G401 (cell line): ENCODE results near the gene FUT3. TPM values are rescaled to one million over a fixed set of nuclear protein-coding genes. Genes with fewer than 3 reads are reported as not detected.

ENCODE experiments used
- DNase-seq: peaks from one replicate; pipeline ENCODE4 v3.0.0-alpha.2; 2015; ENCODE audit warnings: low spot score
- in situ Hi-C: cut with HindIII; loops from 2 replicates; pipeline ENCODE4 v1.10.0; 2016; ENCODE audit warnings: low sequenced_read_pairs, mixed read lengths
- total RNA-seq: library from RNA; depleted of rRNA; stranded (reverse); fragments of >200 nt; shearing (Covaris generic); gene quantifications from 2 replicates; pipeline ENCODE4 v1.2.3, GENCODE V29; 2014

FUT3 gene
- total RNA-seq, 1 experiment from 2014 or later, result not detected

- in situ Hi-C loops, result no loop called here
- no peak for DNase-seq
These were observed 22.3 kb downstream of the FUT3 start for GRCh38 chr19:5828661-5829566.

- in situ Hi-C loops, result no loop called here
- peak; percentile 33 for DNase-seq
These were observed 23.2 kb downstream of the FUT3 start for GRCh38 chr19:5827891-5828660.

GRCh38 chr19:5827342-5827890, 23.8 kb downstream of the FUT3 start:
- no peak for DNase-seq
- in situ Hi-C loops, result no loop called here

- in situ Hi-C loops, result no loop called here
- DNase-seq, result no peak
These were observed 24.5 kb downstream of the FUT3 start for GRCh38 chr19:5826531-5827341.

GRCh38 chr19:5825178-5825577, 26.1 kb downstream of the FUT3 start:
- no peak for DNase-seq
- in situ Hi-C loops, result no loop called here

GRCh38 chr19:5824751-5825150, 26.5 kb downstream of the FUT3 start:
- no peak for DNase-seq
- in situ Hi-C loops, result no loop called here

GRCh38 chr19:5823579-5824281, 27.5 kb downstream of the FUT3 start:
- DNase-seq, result peak; percentile 12
- in situ Hi-C loops, result no loop called here

- in situ Hi-C loops, result no loop called here
These were observed 28.9 kb downstream of the FUT3 start for GRCh38 chr19:5822181-5822844.

GRCh38 chr19:5821521-5822180, 29.6 kb downstream of the FUT3 start:
- no peak for DNase-seq
- in situ Hi-C loops, result no loop called here

More at GRCh38 chr19:5822181-5822844, 28.9 kb downstream of the FUT3 start:
- no peak for DNase-seq

- in situ Hi-C loops, result no loop called here
These were observed 30.5 kb downstream of the FUT3 start for GRCh38 chr19:5820785-5821184.

GRCh38 chr19:5818594-5818993, 32.7 kb downstream of the FUT3 start:
- in situ Hi-C loops, result no loop called here

More at GRCh38 chr19:5820785-5821184, 30.5 kb downstream of the FUT3 start:
- no peak for DNase-seq

GRCh38 chr19:5817218-5817617, 34.0 kb downstream of the FUT3 start:
- in situ Hi-C loops, result no loop called here
- no peak for DNase-seq

More at GRCh38 chr19:5818594-5818993, 32.7 kb downstream of the FUT3 start:
- DNase-seq, result no peak

- DNase-seq, result no peak
- in situ Hi-C loops, result no loop called here
These were observed 36.4 kb downstream of the FUT3 start for GRCh38 chr19:5814852-5815246.

GRCh38 chr19:5814123-5814851, 37.0 kb downstream of the FUT3 start:
- DNase-seq, result no peak

GRCh38 chr19:5811117-5811516, 40.1 kb downstream of the FUT3 start:
- in situ Hi-C loops, result no loop called here
- no peak for DNase-seq

More at GRCh38 chr19:5814123-5814851, 37.0 kb downstream of the FUT3 start:
- in situ Hi-C loops, result no loop called here

- no peak for DNase-seq
- in situ Hi-C loops, result loop anchor here (10.0 kb wide), 1 partner anchor 125 kb away; no protein-coding TSS in a partner anchor
These were observed 41.8 kb downstream of the FUT3 start for GRCh38 chr19:5809469-5809868.

GRCh38 chr19:5809053-5809452, 42.2 kb downstream of the FUT3 start:
- in situ Hi-C loops, result loop anchor here (10.0 kb wide), 1 partner anchor 126 kb away; no protein-coding TSS in a partner anchor
- DNase-seq, result no peak
